RCC 7860 (cell line): ENCODE data around the gene FHL1.
"Not testable (repeated sequence)": the region's sequence is repeated elsewhere in the genome, so short reads cannot be mapped to it uniquely, and the experiment has no call there.

Source experiments
- DNase-seq: peaks from one replicate; pipeline ENCODE4 v3.0.0-alpha.2; 2015; ENCODE audit warnings: low spot score
- FAIRE-seq: peaks from 2 replicates; lab custom pipeline; 2012; peaks lifted over from hg19 to GRCh38; lab: Jason Lieb, UNC

FHL1 gene

GRCh38 chrX:136147315-136147901, at the start of gene FHL1:
TSS of gene FHL1 (plus strand) at chrX:136147533.
- DNase-seq: no peak
- FAIRE-seq: no peak

- no peak for DNase-seq
- FAIRE-seq: no peak
Observed at GRCh38 chrX:136097871-136098805, 49.2 kb upstream of the FHL1 start.

GRCh38 chrX:136104936-136105335, 42.4 kb upstream of the FHL1 start:
- FAIRE-seq: no peak

DNA sequence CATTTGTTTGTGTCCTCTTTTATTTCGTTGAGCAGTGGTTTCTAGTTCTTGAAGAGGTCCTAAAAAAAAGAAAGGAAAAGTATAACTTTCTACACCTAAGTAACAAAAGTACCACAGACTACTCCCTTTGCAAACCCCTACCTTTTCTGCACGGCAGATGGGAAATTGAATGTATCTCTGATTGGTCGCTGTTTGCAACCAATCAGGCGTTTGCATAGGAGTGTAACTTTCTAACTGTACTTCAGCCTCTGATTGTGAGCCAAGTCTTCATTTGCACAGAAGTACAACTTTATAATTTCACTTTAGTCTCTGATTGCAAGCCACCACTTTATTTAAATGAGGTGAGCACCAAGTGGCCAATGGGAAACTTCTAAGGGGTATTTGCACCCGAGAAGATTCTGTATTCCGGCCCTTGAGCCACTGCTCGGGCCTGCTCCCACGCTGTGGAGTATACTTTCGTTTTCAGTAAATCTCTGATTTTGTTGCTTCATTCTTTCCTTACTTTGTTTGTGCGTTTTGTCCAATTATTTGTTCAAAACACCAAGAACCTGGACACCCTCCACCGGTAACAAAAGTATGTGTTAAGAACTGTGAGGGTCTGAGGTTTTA, 40.3 kb upstream of the FHL1 start:
- DNase-seq: no peak
- FAIRE-seq: no peak

More at GRCh38 chrX:136104936-136105335, 42.4 kb upstream of the FHL1 start:
- no peak for DNase-seq

DNA sequence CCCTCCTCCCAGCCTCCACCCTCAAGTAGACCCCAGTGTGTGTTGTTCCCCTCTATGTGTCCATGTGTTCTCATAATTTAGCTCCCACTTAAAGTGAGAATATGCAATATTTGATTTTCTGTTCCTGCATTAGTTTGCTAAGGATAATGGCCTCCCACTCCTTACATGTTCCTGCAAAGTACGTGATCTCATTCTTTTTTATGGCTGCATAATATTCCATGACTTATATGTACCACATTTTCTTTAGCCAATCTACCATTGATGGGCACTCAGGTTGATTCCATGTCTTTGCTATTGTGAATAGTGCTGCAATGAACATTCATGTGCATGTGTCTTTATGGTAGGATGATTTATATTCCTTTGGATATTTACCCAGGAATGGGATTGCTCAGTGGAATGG, 38.4 kb upstream of the FHL1 start:
- not testable (repeated sequence) for DNase-seq, FAIRE-seq

- DNase-seq (no peak), FAIRE-seq (no peak)
Observed at GRCh38 chrX:136112286-136112685, 35.0 kb upstream of the FHL1 start.

- DNase-seq: no peak
- no peak for FAIRE-seq
Observed at GRCh38 chrX:136112778-136113177, 34.6 kb upstream of the FHL1 start.

- DNase-seq: no peak
- FAIRE-seq: no peak
Observed at GRCh38 chrX:136115126-136115903, 32.0 kb upstream of the FHL1 start.

- DNase-seq: no peak
- no peak for FAIRE-seq
Observed at GRCh38 chrX:136115904-136116297, 31.4 kb upstream of the FHL1 start.

- DNase-seq (no peak), FAIRE-seq (no peak)
Observed at GRCh38 chrX:136121788-136122187, 25.5 kb upstream of the FHL1 start.

GRCh38 chrX:136122207-136122606, 25.1 kb upstream of the FHL1 start:
- DNase-seq (no peak), FAIRE-seq (no peak)

DNA sequence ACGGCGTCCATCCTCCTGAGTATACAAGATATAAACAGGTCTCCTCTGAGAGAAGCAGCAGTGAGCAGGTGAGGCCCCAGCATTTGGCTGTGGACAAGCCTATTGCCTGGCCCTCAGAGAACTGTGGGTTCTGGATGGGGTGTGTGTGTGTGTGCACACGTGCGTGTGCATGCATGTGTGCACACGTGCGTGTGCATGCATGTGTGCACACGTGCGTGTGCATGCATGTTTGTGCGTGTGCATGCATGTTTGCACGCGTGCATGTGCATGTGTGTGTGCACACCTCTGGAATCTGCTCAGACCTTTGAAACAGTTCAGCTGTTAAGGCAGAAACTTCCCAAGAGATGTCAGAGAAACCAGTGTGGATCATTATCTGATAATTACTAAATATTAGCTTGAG, 22.2 kb upstream of the FHL1 start:
- FAIRE-seq (no peak), DNase-seq (no peak)

DNA sequence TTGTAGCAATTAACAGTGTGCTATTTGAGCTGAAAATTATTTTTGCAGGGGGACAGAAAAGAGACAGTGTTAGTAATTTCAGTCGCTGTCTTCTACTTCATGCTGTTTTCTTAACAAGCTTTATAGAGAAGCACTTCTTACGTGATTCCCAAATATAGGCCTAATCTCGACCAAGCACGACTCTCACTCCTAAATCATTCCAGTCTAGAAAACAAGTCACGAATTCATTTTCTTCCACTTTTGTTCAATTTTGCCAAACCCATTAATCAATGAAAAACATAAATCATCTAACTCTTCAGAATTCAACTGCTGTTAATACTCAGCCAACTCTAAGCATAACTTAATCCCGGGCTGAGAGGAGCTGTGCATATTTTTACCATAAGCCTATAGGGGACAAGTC, 21.0 kb upstream of the FHL1 start:
- FAIRE-seq: no peak
- DNase-seq: no peak

GRCh38 chrX:136126872-136127406, 20.4 kb upstream of the FHL1 start:
- DNase-seq (no peak), FAIRE-seq (peak; percentile 63)

DNA sequence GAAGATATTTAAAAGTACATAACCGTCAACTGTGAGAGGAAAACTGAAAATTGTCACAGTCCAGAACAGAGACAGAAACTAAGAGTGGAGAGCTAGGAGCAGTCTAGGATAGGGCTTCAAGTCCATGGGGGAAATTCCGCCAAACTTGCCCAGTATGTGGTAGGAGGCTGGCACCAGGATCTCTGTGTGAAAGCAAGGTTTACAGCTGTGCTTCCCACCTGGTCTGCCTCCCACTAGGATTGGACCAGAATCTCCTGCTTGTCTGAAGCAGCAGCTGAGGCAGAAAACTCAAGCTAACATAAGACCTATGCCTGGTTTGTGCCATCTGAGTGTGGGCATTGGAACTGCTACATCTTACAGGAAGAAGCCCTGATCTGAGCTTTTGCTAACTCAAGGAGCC, 18.6 kb upstream of the FHL1 start:
- DNase-seq (no peak), FAIRE-seq (no peak)

GRCh38 chrX:136130931-136131833, 16.2 kb upstream of the FHL1 start:
- DNase-seq: peak; percentile 90
- FAIRE-seq: peak; percentile 99

- FAIRE-seq: no peak
- no peak for DNase-seq
Observed at GRCh38 chrX:136138939-136139338, 8.4 kb upstream of the FHL1 start.

DNA sequence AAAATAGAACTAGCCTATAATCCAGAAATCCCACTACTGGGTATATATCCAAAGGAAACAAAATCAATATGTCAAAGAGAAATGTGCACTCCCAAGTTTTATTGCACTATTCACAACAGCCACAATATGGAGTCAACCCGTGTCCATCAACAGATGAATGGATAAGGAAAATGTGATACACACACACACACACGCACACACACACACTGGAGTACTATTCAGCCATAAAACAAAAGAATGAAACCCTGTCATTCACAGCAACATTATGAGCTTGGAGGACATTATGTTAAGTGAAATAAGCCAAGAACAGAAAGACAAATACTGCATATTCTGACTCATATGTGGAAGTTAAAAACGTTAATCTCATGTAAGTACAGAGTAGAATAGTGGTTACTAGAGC, 5.8 kb upstream of the FHL1 start:
- no peak for FAIRE-seq

GRCh38 chrX:136142592-136142991, 4.7 kb upstream of the FHL1 start:
- no peak for DNase-seq
- FAIRE-seq: no peak

More for the DNA sequence above, 5.8 kb upstream of the FHL1 start:
- no peak for DNase-seq

DNA sequence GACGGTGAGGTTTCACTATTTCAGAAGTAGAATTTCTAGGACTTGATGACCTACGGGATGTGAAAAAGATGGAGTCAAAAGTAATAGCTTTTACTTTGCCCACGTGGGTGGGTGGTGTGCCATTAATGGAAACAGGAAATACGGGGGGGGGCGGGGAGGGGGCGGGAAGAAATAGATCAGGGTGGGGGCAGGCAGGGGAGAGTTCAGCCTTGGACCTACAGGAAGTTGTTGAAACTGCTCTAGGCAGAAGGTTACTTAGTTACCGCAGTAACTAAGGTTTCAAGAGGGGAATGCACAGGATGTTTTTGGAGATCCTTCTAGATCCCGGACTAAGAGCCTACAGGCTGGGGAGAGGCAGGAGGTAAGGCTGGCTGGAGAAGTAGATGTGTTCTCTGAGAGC, 3.6 kb upstream of the FHL1 start:
- FAIRE-seq (no peak), DNase-seq (no peak)
